ENCODE results near the gene DUS4L. TPM values are rescaled to one million over a fixed set of nuclear protein-coding genes. Genes with fewer than 3 reads are reported as not detected.

The DUS4L gene
- total RNA-seq, 1 experiment from 2014 or later = 22.0 TPM

- intact Hi-C loops (cut with micrococcal nuclease; ENCODE audit: unreplicated experiment) = no loop called here
- Histone ChIP-seq H3K27me3 (ENCODE audit: insufficient read depth, low read depth) (no peaks in the 10 kb centered on the region), H3K9me3 (ENCODE audit: insufficient read depth, low read depth) (no peaks in the 10 kb centered on the region), H2AFZ (no peak overlapping the region), H3F3A (ENCODE audit: insufficient read depth, low read depth) (no peaks in the 10 kb centered on the region), H3K9me2 (ENCODE audit: insufficient read depth) (no peaks in the 10 kb centered on the region), H3K4me2 (no peak overlapping the region), H3K79me2 (ENCODE audit: low read depth) (peaks cover 7% of the 10 kb centered on the region; the same call in 1 of the 2 replicates), H4K20me1 (ENCODE audit: insufficient read depth) (no peaks in the 10 kb centered on the region), H3K36me3 (ENCODE audit: low read depth) (0 out of 2 replicates have a peak, but pooled peaks cover 4% of the 10 kb centered on the region), H3K4me1 (replicated peaks; ENCODE audit: insufficient read depth) (no peaks in the 10 kb centered on the region), H3K27ac (no peak overlapping the region), H3K4me3 (no peak overlapping the region)
- POLR2A ChIA-PET (ENCODE audit: unreplicated experiment) = no interaction called here
- no TSS peak for BruUV-seq (replicated peaks)
- TF ChIP-seq EZH2 (IDR thresholded peaks at IDR 0.05; ENCODE audit: low read depth) = no peak
- TF ChIP-seq, protein P1, sequence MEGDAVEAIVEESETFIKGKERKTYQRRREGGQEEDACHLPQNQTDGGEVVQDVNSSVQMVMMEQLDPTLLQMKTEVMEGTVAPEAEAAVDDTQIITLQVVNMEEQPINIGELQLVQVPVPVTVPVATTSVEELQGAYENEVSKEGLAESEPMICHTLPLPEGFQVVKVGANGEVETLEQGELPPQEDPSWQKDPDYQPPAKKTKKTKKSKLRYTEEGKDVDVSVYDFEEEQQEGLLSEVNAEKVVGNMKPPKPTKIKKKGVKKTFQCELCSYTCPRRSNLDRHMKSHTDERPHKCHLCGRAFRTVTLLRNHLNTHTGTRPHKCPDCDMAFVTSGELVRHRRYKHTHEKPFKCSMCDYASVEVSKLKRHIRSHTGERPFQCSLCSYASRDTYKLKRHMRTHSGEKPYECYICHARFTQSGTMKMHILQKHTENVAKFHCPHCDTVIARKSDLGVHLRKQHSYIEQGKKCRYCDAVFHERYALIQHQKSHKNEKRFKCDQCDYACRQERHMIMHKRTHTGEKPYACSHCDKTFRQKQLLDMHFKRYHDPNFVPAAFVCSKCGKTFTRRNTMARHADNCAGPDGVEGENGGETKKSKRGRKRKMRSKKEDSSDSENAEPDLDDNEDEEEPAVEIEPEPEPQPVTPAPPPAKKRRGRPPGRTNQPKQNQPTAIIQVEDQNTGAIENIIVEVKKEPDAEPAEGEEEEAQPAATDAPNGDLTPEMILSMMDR (conservative IDR thresholded peaks at IDR 0.05) = no peak
- CTCF ChIA-PET = no interaction called here
- no peak for DNase-seq
Measured at GRCh38 chr7:107538001-107538400, 25.8 kb upstream of the DUS4L start.

- no peaks in the 10 kb centered on the region for H3K4me1 ChIP-seq (replicated peaks; ENCODE audit: insufficient read depth)
- no TSS peak for BruUV-seq (replicated peaks)
Measured at GRCh38 chr7:107543338-107543993, 20.3 kb upstream of the DUS4L start.

DNA sequence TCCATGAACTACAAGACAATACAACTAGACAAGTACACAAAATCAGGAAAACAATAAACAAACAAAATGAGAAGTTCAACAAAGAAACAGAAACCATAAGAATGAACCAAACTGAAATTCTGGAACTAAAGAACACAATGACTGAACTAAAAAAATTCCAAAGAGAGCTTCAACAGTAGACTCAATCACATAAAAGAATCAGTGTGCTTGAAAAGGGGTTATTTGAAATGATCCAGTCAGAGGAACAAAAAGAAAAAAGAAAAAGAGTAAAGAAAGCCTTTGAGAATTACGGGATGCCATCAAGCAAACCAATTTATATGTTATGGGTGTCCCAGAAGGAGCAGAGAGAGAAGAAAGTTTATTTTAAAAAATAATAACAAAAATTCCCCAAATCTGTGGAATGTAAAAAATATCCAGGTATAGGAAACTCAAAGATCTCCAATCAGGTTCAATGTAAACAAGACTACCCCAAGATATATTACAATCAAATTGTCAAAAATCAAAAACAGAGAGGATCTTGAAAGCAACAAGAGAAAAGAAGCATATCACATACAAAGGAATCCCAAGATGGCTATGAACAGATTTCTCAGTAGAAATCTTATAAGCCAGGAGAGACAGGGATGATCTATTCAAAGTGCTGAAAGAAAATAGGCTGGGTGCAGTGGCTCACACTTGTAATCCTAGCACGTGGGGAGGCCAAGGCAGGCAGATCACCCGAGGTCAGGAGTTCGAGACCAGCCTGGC lies 18.8 kb upstream of the DUS4L start:
- no peak overlapping the region for H3K4me2 ChIP-seq
- BruUV-seq (replicated peaks) = no TSS peak
- H3K9me2 ChIP-seq (ENCODE audit: insufficient read depth) = no peaks in the 10 kb centered on the region
- no peak overlapping the region for H2AFZ ChIP-seq
- H3F3A ChIP-seq (ENCODE audit: insufficient read depth, low read depth) = no peaks in the 10 kb centered on the region
- H3K27me3 ChIP-seq (ENCODE audit: insufficient read depth, low read depth) = no peaks in the 10 kb centered on the region
- peaks cover 9% of the 10 kb centered on the region for H3K79me2 ChIP-seq (ENCODE audit: low read depth)
- no peak for DNase-seq
- peaks cover 24% of the 10 kb centered on the region for H3K36me3 ChIP-seq (ENCODE audit: low read depth)
- no peak overlapping the region for H3K27ac ChIP-seq
- TF ChIP-seq EZH2 (IDR thresholded peaks at IDR 0.05; ENCODE audit: low read depth) = no peak
- TF ChIP-seq, protein P1 (conservative IDR thresholded peaks at IDR 0.05) = no peak
- no peaks in the 10 kb centered on the region for H3K9me3 ChIP-seq (ENCODE audit: insufficient read depth, low read depth)
- no peaks in the 10 kb centered on the region for H4K20me1 ChIP-seq (ENCODE audit: insufficient read depth)
- H3K4me3 ChIP-seq = no peak overlapping the region
- no peaks in the 10 kb centered on the region for H3K4me1 ChIP-seq (replicated peaks; ENCODE audit: insufficient read depth)
- intact Hi-C loops (cut with micrococcal nuclease; ENCODE audit: unreplicated experiment) = no loop called here
- ChIA-PET POLR2A (ENCODE audit: unreplicated experiment) (no interaction called here), CTCF (interaction anchor here (0.7 kb wide), 1 partner anchor 20 kb away, joined by 15 read pairs; no protein-coding TSS in a partner anchor)

More at GRCh38 chr7:107543338-107543993, 20.3 kb upstream of the DUS4L start:
- no peak for DNase-seq
- intact Hi-C loops (cut with micrococcal nuclease; ENCODE audit: unreplicated experiment) = no loop called here
- Histone ChIP-seq H3K4me2 (no peak overlapping the region), H2AFZ (no peak overlapping the region), H3F3A (ENCODE audit: insufficient read depth, low read depth) (no peaks in the 10 kb centered on the region), H3K79me2 (ENCODE audit: low read depth) (peaks cover 9% of the 10 kb centered on the region), H3K27me3 (ENCODE audit: insufficient read depth, low read depth) (no peaks in the 10 kb centered on the region), H4K20me1 (ENCODE audit: insufficient read depth) (no peaks in the 10 kb centered on the region), H3K4me3 (no peak overlapping the region), H3K36me3 (ENCODE audit: low read depth) (peaks cover 24% of the 10 kb centered on the region), H3K27ac (no peak overlapping the region), H3K9me3 (ENCODE audit: insufficient read depth, low read depth) (no peaks in the 10 kb centered on the region), H3K9me2 (ENCODE audit: insufficient read depth) (no peaks in the 10 kb centered on the region)
- ChIA-PET CTCF (no interaction called here), POLR2A (ENCODE audit: unreplicated experiment) (no interaction called here)
- TF ChIP-seq, protein P1 (conservative IDR thresholded peaks at IDR 0.05) = no peak
- no peak for TF ChIP-seq EZH2 (IDR thresholded peaks at IDR 0.05; ENCODE audit: low read depth)

Measured in PC-9 (cell line).